ENCODE measurements around the gene LNPEP.

- TF ChIP-seq EZH2 (IDR thresholded peaks at IDR 0.05) (no peak), POLR2AphosphoS5 (IDR thresholded peaks at IDR 0.05; ENCODE audit: borderline replicate concordance, low read depth, low read length) (no peak)
Observed at GRCh38 chr5:97072696-97073095, 136.8 kb downstream of the LNPEP start.

Data from SK-N-MC (cell line).